Subcutaneous abdominal adipose tissue (tissue), 5 donors: ENCODE results near the gene DRC3.
A peak's percentile ranks its signal among the peaks of the same experiment; 100 is the strongest.
"Not testable (repeated sequence)": the region's sequence is repeated elsewhere in the genome, so short reads cannot be mapped to it uniquely, and the experiment has no call there.

ENCODE experiments used
- H3K27ac ChIP-seq: one replicate; pipeline ENCODE4 v1.7.0; 2013; ENCODE audit warnings: low read depth, mild to moderate bottlenecking, inconsistent platforms, low read length, moderate library complexity
- H3K27me3 ChIP-seq, 5 donors: one replicate each; pipeline ENCODE4 v1.7.0; 2013; ENCODE audit warnings: low read length in 5 of 5, inconsistent platforms in 1 of 5; ENCODE audit not compliant: control insufficient read depth in 5 of 5, insufficient read depth in 4 of 5
- H3K36me3 ChIP-seq, 5 donors: one replicate each; pipeline ENCODE4 v1.7.0; 2013; ENCODE audit warnings: low read length in 5 of 5; ENCODE audit not compliant: control insufficient read depth in 5 of 5, insufficient read depth in 5 of 5
- H3K4me1 ChIP-seq, 5 donors: one replicate each; pipeline ENCODE4 v1.7.0; 2013; ENCODE audit warnings: low read length in 5 of 5, mild to moderate bottlenecking in 3 of 5, moderate library complexity in 1 of 5; ENCODE audit not compliant: control insufficient read depth in 5 of 5, insufficient read depth in 5 of 5
- H3K4me3 ChIP-seq, 5 donors: one replicate each; pipeline ENCODE4 v1.7.0; 2013; ENCODE audit warnings: low read length in 5 of 5, low read depth in 1 of 5
- H3K9ac ChIP-seq, 5 donors: one replicate each; pipeline ENCODE4 v1.7.0; 2013; ENCODE audit warnings: low read length in 5 of 5, mild to moderate bottlenecking in 4 of 5, moderate library complexity in 3 of 5
- H3K9me3 ChIP-seq, 5 donors: one replicate each; pipeline ENCODE4 v1.7.0; 2013; ENCODE audit warnings: low read length in 5 of 5; ENCODE audit not compliant: control insufficient read depth in 5 of 5
- donor health status: healthy.
- donor health status: healthy.
- donor health status: healthy.
- donor health status: healthy.
- donor health status: healthy.

DRC3 gene

GRCh38 chr17:17950806-17951205 lies 21.9 kb upstream of the DRC3 start:
- H3K27me3 ChIP-seq, result no peaks in the 10 kb centered on the region
- H3K27ac ChIP-seq, result no peak overlapping the region
- H3K9me3 ChIP-seq, result no peaks in the 10 kb centered on the region
- peaks cover 0 to 7% (median 2%) of the 10 kb centered on the region in 5 donors for H3K36me3 ChIP-seq
- H3K4me3 ChIP-seq, result no peak overlapping the region
- H3K9ac ChIP-seq, result no peak overlapping the region
- no peaks in the 10 kb centered on the region for H3K4me1 ChIP-seq

- no peaks in the 10 kb centered on the region for H3K27me3 ChIP-seq
- no peaks in the 10 kb centered on the region for H3K9me3 ChIP-seq
- no peak overlapping the region for H3K9ac ChIP-seq
- no peak overlapping the region for H3K27ac ChIP-seq
- H3K4me3 ChIP-seq, result no peak overlapping the region
- no peaks in the 10 kb centered on the region for H3K4me1 ChIP-seq
- H3K36me3 ChIP-seq, result peaks cover 0 to 7% (median 2%) of the 10 kb centered on the region in 5 donors
These were observed 21.1 kb upstream of the DRC3 start for GRCh38 chr17:17951524-17951923.

GRCh38 chr17:17952691-17953090 lies 20.0 kb upstream of the DRC3 start:
- Histone ChIP-seq H3K27me3 (no peaks in the 10 kb centered on the region), H3K9me3 (no peaks in the 10 kb centered on the region), H3K27ac (no peak overlapping the region), H3K4me1 (peaks cover 1 to 7% (median 2%) of the 10 kb centered on the region in 5 donors), H3K9ac (no peak overlapping the region), H3K4me3 (no peak overlapping the region), H3K36me3 (peaks cover 0 to 7% (median 2%) of the 10 kb centered on the region in 5 donors)

- no peak overlapping the region for H3K27ac ChIP-seq
- H3K9me3 ChIP-seq, result no peaks in the 10 kb centered on the region
- H3K4me3 ChIP-seq, result no peak overlapping the region
- H3K36me3 ChIP-seq, result peaks cover 0 to 7% (median 2%) of the 10 kb centered on the region in 5 donors
- H3K9ac ChIP-seq, result no peak overlapping the region
- no peaks in the 10 kb centered on the region for H3K27me3 ChIP-seq
- peaks cover 1 to 21% (median 15%) of the 10 kb centered on the region in 5 donors for H3K4me1 ChIP-seq
These were observed 18.6 kb upstream of the DRC3 start for GRCh38 chr17:17954079-17954478.

GRCh38 chr17:17955790-17956341 lies 16.8 kb upstream of the DRC3 start:
- H3K4me1 ChIP-seq, result peaks cover 1 to 34% (median 28%) of the 10 kb centered on the region in 5 donors
- not testable (repeated sequence) for H3K27ac ChIP-seq, H3K27me3 ChIP-seq, H3K9ac ChIP-seq, H3K4me3 ChIP-seq, H3K9me3 ChIP-seq, H3K36me3 ChIP-seq

GRCh38 chr17:17957584-17957916 lies 15.1 kb upstream of the DRC3 start:
- Histone ChIP-seq H3K4me3 (no peak overlapping the region), H3K9ac (no peak overlapping the region), H3K4me1 (peaks cover 1 to 34% (median 28%) of the 10 kb centered on the region in 5 donors), H3K27ac (peak overlapping the region; percentile 87), H3K27me3 (no peaks in the 10 kb centered on the region), H3K36me3 (peaks cover 0 to 7% (median 2%) of the 10 kb centered on the region in 5 donors), H3K9me3 (no peaks in the 10 kb centered on the region)

GRCh38 chr17:17958982-17959381 lies 13.7 kb upstream of the DRC3 start:
- H3K27me3 ChIP-seq, result no peaks in the 10 kb centered on the region
- peak overlapping the region; percentile 87 for H3K27ac ChIP-seq
- H3K36me3 ChIP-seq, result peaks cover 0 to 7% (median 2%) of the 10 kb centered on the region in 5 donors
- no peak overlapping the region for H3K4me3 ChIP-seq
- peak overlapping the region in 2 of 5 donors; percentile 10 to 56 for H3K9ac ChIP-seq
- H3K4me1 ChIP-seq, result peaks cover 1 to 34% (median 28%) of the 10 kb centered on the region in 5 donors
- H3K9me3 ChIP-seq, result no peaks in the 10 kb centered on the region

- no peaks in the 10 kb centered on the region for H3K27me3 ChIP-seq
- H3K4me1 ChIP-seq, result peaks cover 1 to 34% (median 28%) of the 10 kb centered on the region in 5 donors
- no peaks in the 10 kb centered on the region for H3K9me3 ChIP-seq
- H3K27ac ChIP-seq, result peak overlapping the region; percentile 87
- peak overlapping the region; percentile 1 to 76 (median 56) for H3K9ac ChIP-seq
- H3K36me3 ChIP-seq, result peaks cover 0 to 6% (median under 1%) of the 10 kb centered on the region in 5 donors
- peak overlapping the region in 4 of 5 donors; percentile 25 to 49 (median 40) for H3K4me3 ChIP-seq
These were observed 12.9 kb upstream of the DRC3 start for GRCh38 chr17:17959520-17960361.

- no peaks in the 10 kb centered on the region for H3K27me3 ChIP-seq
- H3K36me3 ChIP-seq, result peaks cover 0 to 2% (median 0%) of the 10 kb centered on the region in 5 donors
- H3K4me3 ChIP-seq, result no peak overlapping the region
- H3K9ac ChIP-seq, result no peak overlapping the region
- H3K27ac ChIP-seq, result peak overlapping the region; percentile 87
- H3K4me1 ChIP-seq, result peaks cover 1 to 34% (median 28%) of the 10 kb centered on the region in 5 donors
- H3K9me3 ChIP-seq, result no peaks in the 10 kb centered on the region
These were observed 12.1 kb upstream of the DRC3 start for GRCh38 chr17:17960500-17961030.

- Histone ChIP-seq H3K4me3 (no peak overlapping the region), H3K27me3 (no peaks in the 10 kb centered on the region), H3K9me3 (no peaks in the 10 kb centered on the region), H3K4me1 (peaks cover 0 to 23% (median 22%) of the 10 kb centered on the region in 5 donors), H3K27ac (no peak overlapping the region), H3K36me3 (no peaks in the 10 kb centered on the region), H3K9ac (no peak overlapping the region)
These were observed 9.6 kb upstream of the DRC3 start for GRCh38 chr17:17963066-17963465.
